ENCODE measurements around the gene PDPN.

The PDPN gene

DNA sequence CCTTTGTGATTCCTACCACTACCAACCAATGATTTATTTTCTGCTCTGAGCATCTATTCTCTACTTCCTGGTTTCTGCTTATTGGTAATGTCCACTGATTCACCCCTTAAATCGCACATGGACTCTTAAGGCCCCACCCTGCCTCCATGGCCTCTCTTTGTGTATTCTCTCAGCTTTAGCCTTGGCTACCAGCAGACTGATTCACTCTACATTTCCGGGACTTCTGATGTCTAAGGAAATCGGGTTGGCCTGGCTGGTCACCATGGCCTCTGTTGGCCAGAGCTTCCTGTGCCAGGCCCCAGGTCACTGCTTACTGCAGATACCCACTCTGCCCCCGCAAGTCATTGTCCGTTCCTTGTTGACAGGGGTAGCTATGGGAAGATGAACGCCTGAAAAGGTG, 40.9 kb downstream of the PDPN start:
- Histone ChIP-seq H3K9me2 (replicated peaks; ENCODE audit: control insufficient read depth, low read length) (no peaks in the 10 kb centered on the region), H3K79me2 (ENCODE audit: control insufficient read depth, low read length) (no peaks in the 10 kb centered on the region), H3K36me3 (ENCODE audit: control insufficient read depth, low read length) (no peaks in the 10 kb centered on the region), H3K9me3 (ENCODE audit: control insufficient read depth, insufficient read depth, low read length) (no peaks in the 10 kb centered on the region), H4K20me1 (ENCODE audit: control insufficient read depth, insufficient read depth, low read depth, low read length) (no peaks in the 10 kb centered on the region), H3K4me2 (ENCODE audit: low read length) (no peak overlapping the region), H3K27me3 (ENCODE audit: control insufficient read depth, low read length) (no peaks in the 10 kb centered on the region), H3K27ac (ENCODE audit: low read depth, low read length) (no peak overlapping the region), H3K4me3 (ENCODE audit: low read length) (no peak overlapping the region), H3F3A (ENCODE audit: control insufficient read depth, insufficient read depth) (no peaks in the 10 kb centered on the region), H3K4me1 (ENCODE audit: control insufficient read depth, low read length) (no peaks in the 10 kb centered on the region)
- no peak for TF ChIP-seq EZH2phosphoT487 (IDR thresholded peaks at IDR 0.05; ENCODE audit: borderline replicate concordance, low read length)
- TF ChIP-seq, protein P1, sequence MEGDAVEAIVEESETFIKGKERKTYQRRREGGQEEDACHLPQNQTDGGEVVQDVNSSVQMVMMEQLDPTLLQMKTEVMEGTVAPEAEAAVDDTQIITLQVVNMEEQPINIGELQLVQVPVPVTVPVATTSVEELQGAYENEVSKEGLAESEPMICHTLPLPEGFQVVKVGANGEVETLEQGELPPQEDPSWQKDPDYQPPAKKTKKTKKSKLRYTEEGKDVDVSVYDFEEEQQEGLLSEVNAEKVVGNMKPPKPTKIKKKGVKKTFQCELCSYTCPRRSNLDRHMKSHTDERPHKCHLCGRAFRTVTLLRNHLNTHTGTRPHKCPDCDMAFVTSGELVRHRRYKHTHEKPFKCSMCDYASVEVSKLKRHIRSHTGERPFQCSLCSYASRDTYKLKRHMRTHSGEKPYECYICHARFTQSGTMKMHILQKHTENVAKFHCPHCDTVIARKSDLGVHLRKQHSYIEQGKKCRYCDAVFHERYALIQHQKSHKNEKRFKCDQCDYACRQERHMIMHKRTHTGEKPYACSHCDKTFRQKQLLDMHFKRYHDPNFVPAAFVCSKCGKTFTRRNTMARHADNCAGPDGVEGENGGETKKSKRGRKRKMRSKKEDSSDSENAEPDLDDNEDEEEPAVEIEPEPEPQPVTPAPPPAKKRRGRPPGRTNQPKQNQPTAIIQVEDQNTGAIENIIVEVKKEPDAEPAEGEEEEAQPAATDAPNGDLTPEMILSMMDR (IDR thresholded peaks at IDR 0.05; ENCODE audit: low read depth, low read length, poor library complexity, severe bottlenecking) = no peak

GRCh38 chr1:13627127-13627526, 43.5 kb downstream of the PDPN start:
- Histone ChIP-seq H3K4me2 (ENCODE audit: low read length) (no peak overlapping the region), H3K4me1 (ENCODE audit: control insufficient read depth, low read length) (no peaks in the 10 kb centered on the region), H4K20me1 (ENCODE audit: control insufficient read depth, insufficient read depth, low read depth, low read length) (no peaks in the 10 kb centered on the region)

DNA sequence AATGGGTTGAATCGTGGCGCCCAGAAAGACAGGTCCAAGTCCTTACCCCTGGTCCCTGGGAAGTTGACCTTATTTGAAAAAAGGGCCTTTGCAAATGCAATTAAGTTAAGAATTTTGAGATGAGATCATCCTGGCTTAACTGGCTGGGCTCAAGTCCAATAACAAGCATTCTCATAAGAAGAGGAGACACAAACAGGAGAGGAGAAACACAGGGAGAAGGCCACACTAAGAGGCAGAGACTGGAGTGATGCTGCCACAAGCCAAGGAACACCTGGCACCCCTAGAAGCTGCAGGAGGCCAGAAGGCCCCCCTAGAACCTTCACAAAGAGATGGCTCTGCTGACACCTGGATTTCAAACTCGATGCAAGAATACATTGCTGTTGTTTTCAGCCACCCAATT, 44.6 kb downstream of the PDPN start:
- H4K20me1 ChIP-seq (ENCODE audit: control insufficient read depth, insufficient read depth, low read depth, low read length) = no peaks in the 10 kb centered on the region
- no peaks in the 10 kb centered on the region for H3K4me1 ChIP-seq (ENCODE audit: control insufficient read depth, low read length)
- H3K36me3 ChIP-seq (ENCODE audit: control insufficient read depth, low read length) = no peaks in the 10 kb centered on the region
- H3K9me2 ChIP-seq (replicated peaks; ENCODE audit: control insufficient read depth, low read length) = no peaks in the 10 kb centered on the region
- no peaks in the 10 kb centered on the region for H3K27me3 ChIP-seq (ENCODE audit: control insufficient read depth, low read length)
- H3K9me3 ChIP-seq (ENCODE audit: control insufficient read depth, insufficient read depth, low read length) = no peaks in the 10 kb centered on the region
- no peak overlapping the region for H3K4me3 ChIP-seq (ENCODE audit: low read length)
- TF ChIP-seq, protein P1 (IDR thresholded peaks at IDR 0.05; ENCODE audit: low read depth, low read length, poor library complexity, severe bottlenecking) = no peak
- TF ChIP-seq EZH2phosphoT487 (IDR thresholded peaks at IDR 0.05; ENCODE audit: borderline replicate concordance, low read length) = no peak
- H3K27ac ChIP-seq (ENCODE audit: low read depth, low read length) = no peak overlapping the region
- H3F3A ChIP-seq (ENCODE audit: control insufficient read depth, insufficient read depth) = no peaks in the 10 kb centered on the region
- no peak overlapping the region for H3K4me2 ChIP-seq (ENCODE audit: low read length)
- no peaks in the 10 kb centered on the region for H3K79me2 ChIP-seq (ENCODE audit: control insufficient read depth, low read length)

More at GRCh38 chr1:13627127-13627526, 43.5 kb downstream of the PDPN start:
- H3K79me2 ChIP-seq (ENCODE audit: control insufficient read depth, low read length) = no peaks in the 10 kb centered on the region
- H3K27me3 ChIP-seq (ENCODE audit: control insufficient read depth, low read length) = no peaks in the 10 kb centered on the region
- H3F3A ChIP-seq (ENCODE audit: control insufficient read depth, insufficient read depth) = no peaks in the 10 kb centered on the region
- TF ChIP-seq, protein P1 (IDR thresholded peaks at IDR 0.05; ENCODE audit: low read depth, low read length, poor library complexity, severe bottlenecking) = no peak
- H3K9me3 ChIP-seq (ENCODE audit: control insufficient read depth, insufficient read depth, low read length) = no peaks in the 10 kb centered on the region
- no peaks in the 10 kb centered on the region for H3K9me2 ChIP-seq (replicated peaks; ENCODE audit: control insufficient read depth, low read length)
- H3K4me3 ChIP-seq (ENCODE audit: low read length) = no peak overlapping the region
- no peaks in the 10 kb centered on the region for H3K36me3 ChIP-seq (ENCODE audit: control insufficient read depth, low read length)
- no peak overlapping the region for H3K27ac ChIP-seq (ENCODE audit: low read depth, low read length)

DNA sequence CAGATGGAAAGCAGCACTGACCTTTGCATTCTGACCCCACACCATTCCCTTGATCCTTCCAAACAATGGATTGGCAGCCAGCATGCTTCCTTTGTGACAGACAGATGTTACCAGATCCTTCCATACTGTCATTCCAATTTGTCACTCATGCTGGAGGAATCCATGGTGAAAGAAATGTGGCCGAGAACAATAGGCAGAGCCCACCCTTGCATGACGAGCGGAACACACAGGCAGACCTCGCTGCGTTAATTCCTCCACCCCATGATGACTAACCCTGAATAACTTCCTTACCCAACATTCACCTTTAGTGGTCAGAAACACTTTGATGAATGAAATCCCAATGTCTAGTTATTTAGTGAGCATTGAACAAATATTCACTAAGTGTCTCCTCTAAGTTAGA, 45.1 kb downstream of the PDPN start:
- no peaks in the 10 kb centered on the region for H3K79me2 ChIP-seq (ENCODE audit: control insufficient read depth, low read length)
- no peak overlapping the region for H3K4me2 ChIP-seq (ENCODE audit: low read length)
- TF ChIP-seq, protein P1 (IDR thresholded peaks at IDR 0.05; ENCODE audit: low read depth, low read length, poor library complexity, severe bottlenecking) = no peak
- no peak for TF ChIP-seq EZH2phosphoT487 (IDR thresholded peaks at IDR 0.05; ENCODE audit: borderline replicate concordance, low read length)
- H3K27ac ChIP-seq (ENCODE audit: low read depth, low read length) = no peak overlapping the region
- H3K36me3 ChIP-seq (ENCODE audit: control insufficient read depth, low read length) = no peaks in the 10 kb centered on the region
- no peaks in the 10 kb centered on the region for H3K27me3 ChIP-seq (ENCODE audit: control insufficient read depth, low read length)
- H3K4me1 ChIP-seq (ENCODE audit: control insufficient read depth, low read length) = no peaks in the 10 kb centered on the region
- no peaks in the 10 kb centered on the region for H3F3A ChIP-seq (ENCODE audit: control insufficient read depth, insufficient read depth)
- H3K4me3 ChIP-seq (ENCODE audit: low read length) = no peak overlapping the region
- H4K20me1 ChIP-seq (ENCODE audit: control insufficient read depth, insufficient read depth, low read depth, low read length) = no peaks in the 10 kb centered on the region
- no peaks in the 10 kb centered on the region for H3K9me3 ChIP-seq (ENCODE audit: control insufficient read depth, insufficient read depth, low read length)
- no peaks in the 10 kb centered on the region for H3K9me2 ChIP-seq (replicated peaks; ENCODE audit: control insufficient read depth, low read length)

Measured in DOHH2 (cell line).